PC-3 (cell line): Measurements from ENCODE around the gene OR10J1. TPM values are rescaled to one million over a fixed set of nuclear protein-coding genes. Genes with fewer than 3 reads are reported as not detected.
"Not testable (repeated sequence)": the region's sequence is repeated elsewhere in the genome, so short reads cannot be mapped to it uniquely, and the experiment has no call there.

Experiments used
- ATAC-seq: fragments of 200-7000 bp; cut with Tn5 transposase; 2 replicates; pipeline ENCODE4 v1.9.1; 2020; ENCODE audit warnings: mild to moderate bottlenecking, moderate library complexity
- BruUV-seq: library from RNA; stranded (reverse); fragments of 400-500 nt; replicated peaks from 2 replicates; lab custom pipeline; 2021; lab: Mats Ljungman, UMichigan
- CTCF ChIA-PET: fragments of 300-600 bp; sonication (Branson Sonifier 250); formaldehyde crosslinking; loops from one replicate; lab custom pipeline; 2022; ENCODE audit warnings: antibody characterized with exemption; lab: Charles Lee
- POLR2A ChIA-PET: fragments of 300-600 bp; sonication (Branson Sonifier 250); formaldehyde crosslinking; loops from one replicate; lab custom pipeline; 2022; ENCODE audit warnings: antibody characterized with exemption; ENCODE audit not compliant: unreplicated experiment; lab: Charles Lee
- DNase-seq: peaks from one replicate; pipeline ENCODE4 v3.0.0-alpha.2; 2015
- H2AFZ ChIP-seq: fragments of 300-600 bp; sonication (generic); 2 replicates; pipeline ENCODE4 v1.6.0; 2016; ENCODE audit warnings: antibody characterized with exemption, low read length
- H3F3A ChIP-seq: fragments of 300-600 bp; sonication (generic); one replicate; pipeline ENCODE4 v1.6.0; 2017; ENCODE audit warnings: antibody characterized with exemption, low read length, control low read depth, mild to moderate bottlenecking; ENCODE audit not compliant: unreplicated experiment
- H3K27ac ChIP-seq: fragments of 300-600 bp; sonication (generic); 2 replicates; pipeline ENCODE4 v1.5.1; 2016; ENCODE audit warnings: mild to moderate bottlenecking, low read length
- H3K27me3 ChIP-seq: fragments of 300-600 bp; sonication (generic); 2 replicates; pipeline ENCODE4 v1.6.1; 2016; ENCODE audit warnings: low read length, mixed read lengths
- H3K36me3 ChIP-seq: fragments of 300-600 bp; sonication (generic); 2 replicates; pipeline ENCODE4 v1.6.1; 2016; ENCODE audit warnings: low read depth, mixed run types, low read length, mixed read lengths
- H3K4me1 ChIP-seq: fragments of 300-600 bp; sonication (generic); 2 replicates; pipeline ENCODE4 v1.5.1; 2016; ENCODE audit warnings: low read length; ENCODE audit not compliant: insufficient read depth
- H3K4me2 ChIP-seq: fragments of 300-600 bp; sonication (generic); 2 replicates; pipeline ENCODE4 v1.6.0; 2016; ENCODE audit warnings: low read length
- H3K4me3 ChIP-seq: fragments of 300-600 bp; sonication (generic); 2 replicates; pipeline ENCODE4 v1.5.1; 2016; ENCODE audit warnings: mild to moderate bottlenecking, low read length, mixed read lengths
- H3K79me2 ChIP-seq: fragments of 300-600 bp; sonication (generic); 2 replicates; pipeline ENCODE4 v1.6.1; 2017; ENCODE audit warnings: low read length, mixed read lengths
- H3K9ac ChIP-seq: fragments of 300-600 bp; sonication (generic); 2 replicates; pipeline ENCODE4 v1.6.0; 2016; ENCODE audit warnings: mild to moderate bottlenecking, low read length
- H3K9me2 ChIP-seq: fragments of 300-600 bp; sonication (generic); replicated peaks from 2 replicates; pipeline ENCODE4 v1.6.1; 2016; ENCODE audit warnings: mixed run types, low read length, mixed read lengths
- H3K9me3 ChIP-seq: fragments of 300-600 bp; sonication (generic); 2 replicates; pipeline ENCODE4 v1.6.1; 2016; ENCODE audit warnings: low read length, mixed read lengths
- H4K20me1 ChIP-seq: fragments of 300-600 bp; sonication (generic); 2 replicates; pipeline ENCODE4 v1.6.1; 2016; ENCODE audit warnings: low read length, mixed read lengths
- EZH2 ChIP-seq: fragments of 300-600 bp; sonication (generic); IDR thresholded peaks from one replicate; pipeline ENCODE4 v1.6.1; 2017; ENCODE audit warnings: antibody characterized with exemption, mild to moderate bottlenecking, low read length; ENCODE audit not compliant: unreplicated experiment
- EZH2phosphoT487 ChIP-seq: fragments of 300-600 bp; sonication (generic); IDR thresholded peaks from 2 replicates; pipeline ENCODE4 v1.6.1; 2018; ENCODE audit warnings: mild to moderate bottlenecking, antibody characterized with exemption, low read length, borderline replicate concordance
- intact Hi-C: fragments of 100-400 bp; cut with micrococcal nuclease; formaldehyde crosslinking; loops from 2 replicates; pipeline ENCODE4 v1.9.0; 2023
- total RNA-seq: library from RNA; depleted of rRNA; stranded (reverse); fragments of >200 nt; gene quantifications from 2 replicates; pipeline ENCODE4 v1.2.3, GENCODE V29; 2014
- TF ChIP-seq, protein P1 (sequence below): fragments of 300-600 bp; sonication (generic); conservative IDR thresholded peaks from 2 replicates; pipeline ENCODE4 v1.5.1; 2017; ENCODE audit warnings: antibody characterized with exemption, low read depth, mild to moderate bottlenecking, low read length

The OR10J1 gene
- total RNA-seq, 1 experiment from 2014 or later: not detected

DNA sequence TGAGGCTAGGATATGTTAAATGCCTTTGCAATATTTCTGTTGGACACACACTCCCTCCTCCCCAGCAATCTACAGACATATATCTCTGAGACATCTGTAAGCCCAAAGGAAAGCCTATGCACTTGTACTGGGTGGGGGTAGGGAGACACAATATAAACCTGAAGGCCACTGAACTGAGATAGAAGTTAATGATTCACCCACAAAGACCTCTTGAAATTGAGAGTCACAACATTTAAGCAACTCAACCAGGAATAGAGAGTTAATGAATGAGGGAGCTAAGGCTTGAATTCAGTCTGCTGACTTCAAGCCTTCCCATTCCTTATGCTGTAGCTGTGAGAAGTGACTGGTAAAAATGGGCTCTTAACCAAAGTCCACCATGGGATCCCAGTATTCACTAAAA, 5.0 kb downstream of the OR10J1 start:
- H4K20me1 ChIP-seq: no peaks in the 10 kb centered on the region
- no peak for ATAC-seq
- BruUV-seq: no TSS peak
- no peaks in the 10 kb centered on the region for H3K36me3 ChIP-seq
- H3K27me3 ChIP-seq: peaks cover 6% of the 10 kb centered on the region; the same call in 1 of the 2 replicates
- DNase-seq: no peak
- H3K9me2 ChIP-seq: no peaks in the 10 kb centered on the region
- no peak overlapping the region for H3K4me2 ChIP-seq
- H3F3A ChIP-seq: no peaks in the 10 kb centered on the region
- ChIA-PET CTCF (no interaction called here), POLR2A (no interaction called here)
- H2AFZ ChIP-seq: no peak overlapping the region
- H3K79me2 ChIP-seq: no peaks in the 10 kb centered on the region
- TF ChIP-seq, protein P1, sequence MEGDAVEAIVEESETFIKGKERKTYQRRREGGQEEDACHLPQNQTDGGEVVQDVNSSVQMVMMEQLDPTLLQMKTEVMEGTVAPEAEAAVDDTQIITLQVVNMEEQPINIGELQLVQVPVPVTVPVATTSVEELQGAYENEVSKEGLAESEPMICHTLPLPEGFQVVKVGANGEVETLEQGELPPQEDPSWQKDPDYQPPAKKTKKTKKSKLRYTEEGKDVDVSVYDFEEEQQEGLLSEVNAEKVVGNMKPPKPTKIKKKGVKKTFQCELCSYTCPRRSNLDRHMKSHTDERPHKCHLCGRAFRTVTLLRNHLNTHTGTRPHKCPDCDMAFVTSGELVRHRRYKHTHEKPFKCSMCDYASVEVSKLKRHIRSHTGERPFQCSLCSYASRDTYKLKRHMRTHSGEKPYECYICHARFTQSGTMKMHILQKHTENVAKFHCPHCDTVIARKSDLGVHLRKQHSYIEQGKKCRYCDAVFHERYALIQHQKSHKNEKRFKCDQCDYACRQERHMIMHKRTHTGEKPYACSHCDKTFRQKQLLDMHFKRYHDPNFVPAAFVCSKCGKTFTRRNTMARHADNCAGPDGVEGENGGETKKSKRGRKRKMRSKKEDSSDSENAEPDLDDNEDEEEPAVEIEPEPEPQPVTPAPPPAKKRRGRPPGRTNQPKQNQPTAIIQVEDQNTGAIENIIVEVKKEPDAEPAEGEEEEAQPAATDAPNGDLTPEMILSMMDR: no peak
- TF ChIP-seq EZH2phosphoT487 (no peak), EZH2 (no peak)
- no peak overlapping the region for H3K9ac ChIP-seq
- H3K4me3 ChIP-seq: no peak overlapping the region
- H3K27ac ChIP-seq: no peak overlapping the region
- no peaks in the 10 kb centered on the region for H3K9me3 ChIP-seq
- intact Hi-C loops: no loop called here
- H3K4me1 ChIP-seq: no peaks in the 10 kb centered on the region

DNA sequence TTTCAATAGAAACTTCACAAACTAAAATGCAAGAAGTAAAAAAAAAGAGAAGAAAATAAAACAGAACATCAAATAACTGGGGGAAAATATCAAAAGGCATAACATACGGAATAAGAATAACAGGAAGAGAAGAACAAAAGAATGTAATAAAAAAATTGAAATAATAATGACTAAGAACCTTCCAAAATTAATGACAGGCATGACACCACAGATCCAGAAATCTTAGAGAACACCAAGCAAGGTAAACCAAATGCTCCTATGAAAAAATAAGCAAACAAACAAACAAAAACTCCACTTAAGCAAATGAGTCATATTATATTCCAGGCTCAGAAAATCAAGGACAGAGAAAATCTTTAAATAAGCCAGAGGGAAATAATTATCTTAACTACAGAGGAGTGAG, 8.7 kb downstream of the OR10J1 start:
- intact Hi-C loops: no loop called here

GRCh38 chr1:159449605-159450004, 10.1 kb downstream of the OR10J1 start:
- H2AFZ ChIP-seq, H3K4me3 ChIP-seq, H3K9ac ChIP-seq, POLR2A ChIA-PET, H3K4me1 ChIP-seq, H3F3A ChIP-seq, H3K9me2 ChIP-seq, intact Hi-C loops, DNase-seq, H3K27ac ChIP-seq, H4K20me1 ChIP-seq, H3K36me3 ChIP-seq, H3K79me2 ChIP-seq, H3K27me3 ChIP-seq, ATAC-seq, H3K9me3 ChIP-seq, BruUV-seq, H3K4me2 ChIP-seq, CTCF ChIA-PET: not testable (repeated sequence)

More for the DNA sequence above, 8.7 kb downstream of the OR10J1 start:
- H3F3A ChIP-seq: no peaks in the 10 kb centered on the region
- H3K9ac ChIP-seq: no peak overlapping the region
- no peaks in the 10 kb centered on the region for H3K9me2 ChIP-seq
- peaks cover 6% of the 10 kb centered on the region; the same call in 1 of the 2 replicates for H3K27me3 ChIP-seq
- H3K4me2 ChIP-seq: no peak overlapping the region
- no peaks in the 10 kb centered on the region for H3K79me2 ChIP-seq
- DNase-seq (no peak), ATAC-seq (no peak)
- no peak overlapping the region for H3K27ac ChIP-seq
- ChIA-PET CTCF (no interaction called here), POLR2A (no interaction called here)
- no peaks in the 10 kb centered on the region for H3K36me3 ChIP-seq
- H4K20me1 ChIP-seq: no peaks in the 10 kb centered on the region
- no peaks in the 10 kb centered on the region for H3K4me1 ChIP-seq
- TF ChIP-seq EZH2phosphoT487 (no peak), EZH2 (no peak)
- TF ChIP-seq, protein P1: no peak
- no peak overlapping the region for H3K4me3 ChIP-seq
- no TSS peak for BruUV-seq
- H2AFZ ChIP-seq: no peak overlapping the region
- no peaks in the 10 kb centered on the region for H3K9me3 ChIP-seq
